Measurements from ENCODE around the gene AGPAT3. TPM values are rescaled to one million over a fixed set of nuclear protein-coding genes. Genes with fewer than 3 reads are reported as not detected.
A peak's percentile ranks its signal among the peaks of the same experiment; 100 is the strongest.

The AGPAT3 gene
- total RNA-seq, 1 experiment from 2014 or later: 13.0 TPM

DNA sequence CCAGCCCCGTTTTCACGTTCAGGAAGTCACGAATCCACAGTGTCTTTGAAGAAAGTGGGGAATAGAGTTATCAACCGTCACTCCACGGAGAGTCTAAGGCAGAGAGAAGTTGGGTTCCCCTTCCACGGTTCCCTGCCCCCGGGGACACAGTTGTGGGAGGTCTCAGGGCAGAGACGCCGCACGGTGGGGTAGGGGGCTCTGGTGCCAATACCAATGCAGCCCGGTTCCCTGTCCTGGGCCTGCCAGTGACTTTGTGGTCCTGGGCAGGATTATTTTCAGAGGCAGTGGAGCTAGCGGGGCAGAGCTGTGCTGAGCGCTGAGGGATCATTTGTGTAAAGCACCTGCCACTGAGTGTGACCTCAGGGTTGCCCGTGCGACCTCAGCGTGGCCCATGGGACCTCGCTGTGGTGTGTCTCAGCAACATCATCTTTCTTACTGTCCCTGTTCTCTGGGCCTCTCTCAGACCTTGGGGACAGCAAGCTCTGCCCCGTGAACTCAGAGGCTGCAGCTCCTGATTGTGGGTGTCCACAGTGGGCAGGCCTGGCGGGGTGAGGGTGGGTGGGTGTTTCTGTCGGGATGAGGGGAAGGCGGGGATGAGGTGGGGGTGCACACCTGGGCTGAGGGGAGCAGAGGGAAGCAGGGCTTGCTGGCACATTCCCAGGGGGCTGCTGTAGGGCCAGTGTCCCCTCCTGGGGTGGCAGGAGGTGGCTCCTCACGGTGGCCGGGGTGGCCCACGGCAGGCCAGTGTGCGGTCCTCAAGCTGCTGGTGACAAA lies 65.2 kb downstream of the AGPAT3 start:
- Mint-ChIP-seq H3K27ac (peak overlapping the region; percentile 50 to 77 (median 57); a peak in 3 of 7 replicates), H3K4me1 (peaks cover 15 to 19% of the 10 kb centered on the region in 2 experiments), H3K27me3 (ENCODE audit: low read depth) (no peaks in the 10 kb centered on the region), H3K9me3 (no peaks in the 10 kb centered on the region), H3K36me3 (ENCODE audit: insufficient read depth in 1 of 3, low read depth in 3 of 3) (no peaks in the 10 kb centered on the region), H3K4me3 (no peak overlapping the region)
- H3K4ac ChIP-seq (ENCODE audit: low read depth, low read length): no peak overlapping the region
- no peak for DNase-seq
- H3K23me2 ChIP-seq (ENCODE audit: insufficient read length, low read depth, low read length, poor library complexity, severe bottlenecking): no peaks in the 10 kb centered on the region
- no peak overlapping the region for H3K9ac ChIP-seq (ENCODE audit: extremely low read depth, insufficient read length, low read length)
- H3K4me1 ChIP-seq (ENCODE audit: insufficient read depth, low read length): no peaks in the 10 kb centered on the region
- no peaks in the 10 kb centered on the region for H3K27me3 ChIP-seq (ENCODE audit: insufficient read depth, low read length)
- H4K91ac ChIP-seq (ENCODE audit: insufficient read length, low read depth, low read length): no peak overlapping the region
- H4K8ac ChIP-seq (replicated peaks; ENCODE audit: insufficient read length, low read depth, low read length): no peak overlapping the region
- H3K14ac ChIP-seq (ENCODE audit: insufficient read depth, low read length): no peak overlapping the region
- TF ChIP-seq, protein P1, sequence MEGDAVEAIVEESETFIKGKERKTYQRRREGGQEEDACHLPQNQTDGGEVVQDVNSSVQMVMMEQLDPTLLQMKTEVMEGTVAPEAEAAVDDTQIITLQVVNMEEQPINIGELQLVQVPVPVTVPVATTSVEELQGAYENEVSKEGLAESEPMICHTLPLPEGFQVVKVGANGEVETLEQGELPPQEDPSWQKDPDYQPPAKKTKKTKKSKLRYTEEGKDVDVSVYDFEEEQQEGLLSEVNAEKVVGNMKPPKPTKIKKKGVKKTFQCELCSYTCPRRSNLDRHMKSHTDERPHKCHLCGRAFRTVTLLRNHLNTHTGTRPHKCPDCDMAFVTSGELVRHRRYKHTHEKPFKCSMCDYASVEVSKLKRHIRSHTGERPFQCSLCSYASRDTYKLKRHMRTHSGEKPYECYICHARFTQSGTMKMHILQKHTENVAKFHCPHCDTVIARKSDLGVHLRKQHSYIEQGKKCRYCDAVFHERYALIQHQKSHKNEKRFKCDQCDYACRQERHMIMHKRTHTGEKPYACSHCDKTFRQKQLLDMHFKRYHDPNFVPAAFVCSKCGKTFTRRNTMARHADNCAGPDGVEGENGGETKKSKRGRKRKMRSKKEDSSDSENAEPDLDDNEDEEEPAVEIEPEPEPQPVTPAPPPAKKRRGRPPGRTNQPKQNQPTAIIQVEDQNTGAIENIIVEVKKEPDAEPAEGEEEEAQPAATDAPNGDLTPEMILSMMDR (conservative IDR thresholded peaks at IDR 0.05): no peak
- no peak overlapping the region for H2BK12ac ChIP-seq (ENCODE audit: insufficient read length, low read depth, low read length)
- no peak overlapping the region for H4K5ac ChIP-seq (ENCODE audit: insufficient read length, low read depth, low read length)
- H3K56ac ChIP-seq (ENCODE audit: insufficient read length, low read depth, low read length): no peak overlapping the region
- no peaks in the 10 kb centered on the region for H3K79me1 ChIP-seq (ENCODE audit: insufficient read depth, low read depth, low read length, poor library complexity, severe bottlenecking)
- WGBS (ENCODE audit: extremely low coverage, insufficient read length, low lambda C conversion rate): no CpG with 5 or more reads among the region's 25 CpGs
- no peak overlapping the region for H3T11ph ChIP-seq (ENCODE audit: low read length)
- H3K18ac ChIP-seq (ENCODE audit: insufficient read length, low read depth, low read length): no peak overlapping the region
- no peak overlapping the region for H3K23ac ChIP-seq (ENCODE audit: insufficient read length, low read depth, low read length)
- H4K20me1 ChIP-seq (ENCODE audit: control insufficient read depth, insufficient read depth, insufficient read length): no peaks in the 10 kb centered on the region
- no peak overlapping the region for H3K27ac ChIP-seq (ENCODE audit: insufficient read length, low read depth, low read length)
- no peaks in the 10 kb centered on the region for H3K79me2 ChIP-seq (ENCODE audit: insufficient read depth, low read length)
- no peaks in the 10 kb centered on the region for H3K9me3 ChIP-seq (ENCODE audit: control insufficient read depth, low read depth, low read length)
- no peak overlapping the region for H2BK5ac ChIP-seq (ENCODE audit: insufficient read length, low read length)
- H2BK120ac ChIP-seq (ENCODE audit: low read depth, low read length, poor library complexity, severe bottlenecking): no peak overlapping the region
- H2BK15ac ChIP-seq (ENCODE audit: low read depth, low read length): no peak overlapping the region
- H2BK20ac ChIP-seq (ENCODE audit: low read depth, low read length, poor library complexity, severe bottlenecking): no peak overlapping the region
- no peak overlapping the region for H2AK5ac ChIP-seq (ENCODE audit: insufficient read length, low read length)
- no peak overlapping the region for H3K4me2 ChIP-seq (ENCODE audit: insufficient read depth, insufficient read length, low read length)
- no peak overlapping the region for H2AFZ ChIP-seq (ENCODE audit: low read length)
